HG03097 (cell line): ENCODE measurements around the gene PTPRN2.

ENCODE experiments used
- ATAC-seq: cut with Tn5 transposase; IDR thresholded peaks from one replicate; pipeline ENCODE4 v1.9.1; 2021; ENCODE audit not compliant: unreplicated experiment, low FRiP score

PTPRN2 gene

DNA sequence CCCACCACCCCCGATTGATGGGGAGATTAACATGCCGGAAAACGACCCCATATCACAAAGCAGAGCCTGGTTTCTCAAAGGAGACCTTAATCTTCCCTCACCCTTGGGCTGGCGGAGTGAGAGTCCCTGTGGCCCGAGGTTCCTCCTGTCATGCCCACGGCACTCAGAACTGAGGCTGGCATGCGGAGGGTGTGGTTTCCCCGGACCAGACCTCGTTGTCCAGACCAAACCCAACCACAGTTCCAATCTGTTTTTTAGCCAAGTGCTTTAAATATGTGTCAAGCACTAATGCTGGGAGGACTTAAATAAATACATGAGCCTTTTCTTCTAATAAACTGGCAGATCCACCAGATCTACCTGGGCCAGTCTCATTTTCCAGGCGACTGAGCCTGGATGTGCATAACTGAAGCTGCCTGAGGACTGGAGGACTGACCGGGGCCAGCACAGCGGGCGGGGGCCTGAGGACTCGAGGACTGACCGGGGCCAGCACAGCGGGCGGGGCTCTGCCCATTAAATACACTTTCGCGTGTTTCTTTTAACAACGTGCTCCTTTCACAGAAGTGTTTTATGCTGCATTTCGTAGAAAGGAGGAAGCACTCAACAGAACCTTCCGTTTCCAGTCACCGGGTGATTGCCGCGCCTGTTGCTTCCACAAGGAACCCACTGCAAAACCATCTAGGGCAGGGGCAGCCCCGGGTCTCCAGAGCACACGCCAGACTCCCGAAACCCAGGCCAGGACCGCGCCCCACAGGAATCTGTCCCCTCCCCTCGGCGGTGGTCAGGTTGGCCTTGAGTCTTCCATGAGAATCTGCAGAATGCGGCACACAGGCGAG, 334.6 kb downstream of the PTPRN2 start:
- no peak for ATAC-seq

DNA sequence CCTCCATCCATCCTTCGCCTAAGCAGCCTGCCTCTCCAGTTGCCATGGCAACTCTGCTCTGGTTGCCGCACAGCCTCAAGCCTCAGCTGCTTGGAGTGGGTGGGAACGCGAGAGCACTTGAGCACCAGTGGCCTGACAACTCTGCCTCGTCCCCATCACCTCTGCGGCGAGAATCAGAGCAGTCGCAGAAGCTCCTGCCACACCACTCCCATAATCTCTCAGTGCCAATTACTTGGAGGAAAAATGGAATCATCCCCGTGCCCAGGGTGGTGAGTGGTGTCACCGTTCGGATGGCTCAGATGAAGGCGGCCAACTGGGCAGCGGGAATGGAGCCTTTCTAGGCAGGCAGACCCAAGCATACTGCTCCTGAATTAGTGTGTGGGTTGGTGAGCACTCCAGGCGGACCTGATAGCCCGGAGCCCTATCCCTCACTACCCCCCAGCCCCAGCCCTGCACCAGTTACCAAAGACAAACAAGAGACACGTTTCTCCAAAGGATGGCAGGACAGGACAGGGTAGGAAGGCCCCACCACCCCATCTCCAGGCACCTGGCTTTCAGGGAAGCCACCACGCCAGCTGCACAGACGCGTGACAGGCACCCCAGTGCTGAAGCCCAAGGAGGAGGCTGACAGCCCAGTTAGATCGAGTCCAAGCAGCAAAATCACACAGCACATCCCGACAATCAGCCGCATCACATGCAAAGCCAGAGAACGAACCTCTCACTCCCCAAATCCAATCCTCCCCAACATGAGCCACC, 335.4 kb downstream of the PTPRN2 start:
- ATAC-seq: no peak

- ATAC-seq: no peak
Observed at GRCh38 chr7:158251061-158251965, 336.3 kb downstream of the PTPRN2 start.

DNA sequence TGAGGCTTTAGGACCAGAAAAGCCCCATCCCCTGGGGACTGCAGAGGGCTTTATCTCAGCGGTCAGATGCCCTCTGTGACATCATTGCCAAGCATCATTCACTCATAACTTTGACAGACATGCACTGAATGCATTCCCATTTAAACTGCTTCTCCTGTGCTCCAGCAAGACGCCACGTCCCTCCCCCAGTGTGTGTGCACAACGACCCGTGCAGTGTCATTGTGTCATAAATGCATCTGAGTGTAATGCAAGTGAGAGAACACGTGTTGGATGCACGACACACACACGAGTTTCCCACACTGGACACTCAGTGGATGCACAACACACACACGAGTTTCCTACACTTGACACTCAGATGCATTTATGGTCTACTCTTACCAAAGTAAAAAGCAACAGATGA, 337.9 kb downstream of the PTPRN2 start:
- ATAC-seq: no peak

- ATAC-seq: no peak
Observed at GRCh38 chr7:158248816-158249215, 338.8 kb downstream of the PTPRN2 start.

DNA sequence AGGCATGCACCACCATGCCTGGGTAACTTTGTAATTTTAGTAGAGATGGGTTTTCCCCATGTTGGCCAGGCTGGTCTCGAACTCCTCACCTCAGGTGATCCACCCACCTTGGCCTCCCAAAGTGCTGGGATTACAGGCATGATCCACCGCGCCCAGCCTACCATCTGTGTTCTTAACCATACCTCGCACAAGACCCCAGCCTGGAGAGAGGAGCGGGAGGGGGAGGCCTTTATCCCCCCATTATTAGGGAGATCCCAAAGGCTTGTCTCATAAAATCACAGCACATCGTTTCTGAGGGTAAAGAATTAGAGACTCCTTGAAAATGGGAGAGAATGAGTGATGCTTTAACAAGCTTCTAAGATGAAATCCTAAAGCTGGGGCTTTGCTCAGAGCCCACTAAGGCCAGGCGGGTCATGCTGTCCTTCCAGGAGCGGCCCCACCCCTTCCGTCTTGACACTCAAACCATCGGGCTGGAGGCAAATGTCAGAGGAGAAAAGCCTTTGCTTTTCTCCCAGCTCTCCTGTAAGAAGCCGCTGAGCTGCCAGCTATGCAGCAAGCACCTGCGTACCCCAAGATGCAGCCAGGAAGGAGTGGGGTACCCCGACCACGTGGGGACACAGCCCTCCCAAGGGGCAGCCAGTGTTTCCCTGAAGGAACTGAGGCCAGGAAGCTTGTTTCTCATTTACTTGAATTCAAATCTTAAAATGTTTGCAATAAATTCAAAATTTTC, 339.7 kb downstream of the PTPRN2 start:
- no peak for ATAC-seq

- ATAC-seq: no peak
Observed at GRCh38 chr7:158246960-158247673, 340.5 kb downstream of the PTPRN2 start.

GRCh38 chr7:158246272-158246959, 341.2 kb downstream of the PTPRN2 start:
- ATAC-seq: no peak

- ATAC-seq: no peak
Observed at GRCh38 chr7:158245724-158246041, 341.9 kb downstream of the PTPRN2 start.

DNA sequence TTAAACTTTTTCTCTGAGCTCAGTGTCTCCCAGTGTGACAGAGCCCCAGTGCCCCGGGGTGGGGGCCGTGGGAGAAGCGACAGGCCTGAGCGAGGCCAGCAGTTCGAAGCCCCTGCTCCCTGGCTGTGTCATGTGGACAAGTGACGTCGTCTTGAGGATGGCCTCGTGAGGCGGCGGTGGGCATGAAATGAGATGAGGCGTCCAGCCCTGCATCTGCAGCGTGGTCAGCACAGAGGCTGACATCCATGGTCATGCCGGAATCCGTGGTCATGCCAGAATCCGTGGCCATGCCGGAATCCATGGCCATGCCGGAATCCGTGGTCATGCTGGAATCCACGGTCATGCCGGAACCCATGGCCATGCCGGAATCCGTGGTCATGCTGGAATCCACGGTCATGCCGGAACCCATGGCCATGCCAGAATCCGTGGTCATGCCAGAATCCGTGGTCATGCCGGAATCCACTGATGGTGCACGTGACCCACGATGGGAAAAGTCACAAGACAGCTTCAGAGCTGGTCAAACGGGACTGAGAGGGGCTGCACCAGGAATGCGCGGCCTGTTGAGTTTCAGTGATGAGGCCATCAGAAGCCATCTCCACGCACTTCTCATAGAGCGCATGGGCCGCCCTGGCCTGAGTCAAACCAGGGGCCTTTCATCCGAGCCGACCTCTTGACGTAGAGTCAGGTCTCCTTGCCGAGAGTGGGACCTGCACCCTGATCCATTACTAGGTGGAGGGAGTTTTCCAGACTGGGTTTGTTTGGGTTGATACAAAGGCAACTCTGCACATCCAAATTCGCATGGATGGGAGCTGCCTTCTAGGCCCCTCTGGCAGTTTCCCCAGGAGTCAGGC, 342.5 kb downstream of the PTPRN2 start:
- ATAC-seq: no peak

DNA sequence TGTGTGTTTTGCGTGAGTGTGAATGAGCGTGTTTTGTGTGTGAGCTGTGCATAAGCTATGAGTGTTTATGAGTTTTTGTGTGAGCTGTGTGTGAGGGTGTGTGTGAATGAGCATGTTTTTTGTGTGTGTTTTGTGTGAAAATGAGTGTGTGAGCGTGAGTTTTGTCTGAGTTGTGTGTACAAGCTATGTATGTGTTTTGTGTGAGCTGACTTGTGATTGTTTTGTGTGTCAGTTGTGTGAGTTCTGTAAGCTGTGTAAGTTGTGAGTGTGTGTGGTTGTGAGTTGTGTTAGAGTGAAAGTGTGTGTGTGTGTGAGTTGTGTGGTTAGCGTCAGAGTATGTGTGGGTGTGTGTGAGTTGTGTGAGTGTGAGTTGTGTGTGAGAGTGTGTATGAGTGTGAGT, 343.2 kb downstream of the PTPRN2 start:
- ATAC-seq: no peak

DNA sequence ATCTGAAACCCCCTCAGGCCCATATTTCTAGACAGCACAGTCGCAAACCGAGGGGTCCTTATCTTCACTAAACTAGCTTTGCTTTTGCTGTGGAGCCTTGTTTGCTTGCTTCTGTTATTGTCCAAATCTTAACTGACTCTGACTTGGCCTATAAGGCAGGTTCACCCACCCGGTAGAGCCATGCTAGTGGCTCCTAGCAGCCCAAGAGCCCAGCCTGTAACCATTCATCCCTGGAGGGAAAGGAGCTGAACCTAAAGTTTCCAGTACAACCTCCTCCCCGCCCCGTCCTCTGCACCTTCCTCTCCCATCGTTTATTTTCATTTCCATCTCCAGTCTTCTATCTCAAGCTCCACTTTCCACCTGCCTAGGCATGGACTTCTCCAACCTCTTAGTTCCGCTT, 345.7 kb downstream of the PTPRN2 start:
- ATAC-seq: no peak

GRCh38 chr7:158240801-158241200, 346.8 kb downstream of the PTPRN2 start:
- ATAC-seq: no peak

DNA sequence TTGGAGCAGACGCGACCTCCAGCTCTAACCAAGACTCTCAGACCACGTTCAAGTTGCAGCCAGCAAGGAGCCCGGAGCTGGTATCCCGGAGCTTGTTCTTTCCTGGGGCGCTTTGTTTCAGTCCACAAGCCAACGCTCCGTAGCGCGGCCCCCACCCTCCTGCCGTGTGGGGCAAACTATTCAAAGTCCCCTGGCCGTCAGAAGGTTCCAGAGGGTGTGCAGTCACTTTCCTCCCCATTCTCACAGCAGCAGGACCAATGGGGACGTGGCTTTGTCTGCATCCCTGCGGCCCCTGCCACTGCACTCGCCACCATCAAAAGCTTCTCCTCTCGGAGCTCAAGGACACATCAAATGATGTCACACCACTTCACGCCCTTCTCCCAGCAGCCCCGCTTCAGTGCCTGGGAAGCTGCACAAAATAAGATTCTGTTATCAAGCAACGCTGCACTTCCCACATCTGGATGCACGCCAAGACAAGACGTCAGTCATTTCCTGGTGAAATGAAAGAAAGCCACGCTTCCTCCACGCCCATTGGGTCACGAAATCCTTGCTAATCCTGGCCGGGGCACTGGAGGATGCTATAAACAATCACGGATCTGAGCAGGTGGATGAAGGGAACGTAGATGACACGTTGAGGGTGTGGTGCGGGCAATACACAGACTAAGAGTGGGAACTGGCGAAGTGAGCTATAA, 348.2 kb downstream of the PTPRN2 start:
- ATAC-seq: no peak

DNA sequence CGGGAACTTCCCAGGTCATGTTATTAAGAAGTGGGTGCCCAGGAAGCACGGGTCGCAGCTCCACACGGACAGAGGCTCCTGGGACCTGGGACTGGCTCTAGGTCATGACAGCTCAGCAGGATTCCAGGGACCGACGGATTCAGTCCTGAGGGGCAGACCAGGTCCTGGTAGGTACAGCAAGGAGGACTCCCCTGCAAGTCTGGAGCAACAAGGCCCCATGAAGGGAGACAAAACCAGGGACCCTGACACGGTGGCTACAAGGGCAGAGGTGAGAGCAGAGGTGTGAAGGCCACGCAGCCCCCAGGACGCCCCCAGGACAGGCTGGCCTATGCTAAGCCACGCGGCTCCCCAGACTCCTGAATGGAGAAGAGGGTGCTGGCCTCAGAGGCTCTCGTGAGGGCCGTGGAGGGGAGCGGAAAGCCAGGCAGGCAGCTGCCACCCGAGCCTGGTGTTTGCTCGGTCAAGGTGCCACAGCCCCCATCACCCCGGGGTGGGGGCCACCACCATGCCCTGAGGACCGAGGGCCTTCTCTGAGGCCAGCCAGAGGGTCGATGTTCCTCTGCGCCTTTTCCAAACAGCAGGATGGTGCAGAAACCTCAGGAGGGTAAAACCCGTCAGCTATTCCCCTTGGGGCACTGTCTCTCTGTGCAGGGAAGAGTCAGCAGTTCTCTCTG, 348.9 kb downstream of the PTPRN2 start:
- no peak for ATAC-seq

- ATAC-seq: no peak
Observed at GRCh38 chr7:158237672-158238335, 349.8 kb downstream of the PTPRN2 start.

GRCh38 chr7:158236400-158236799, 351.2 kb downstream of the PTPRN2 start:
- no peak for ATAC-seq
